Measurements from ENCODE around the gene ZNF213.

Gene ZNF213

GRCh38 chr16:3118204-3118790 is 16.5 kb upstream of the ZNF213 start:
- no peak for TF ChIP-seq CTCF (IDR thresholded peaks at IDR 0.05; ENCODE audit: borderline replicate concordance, insufficient read depth, low read depth, low read length)
- no peak overlapping the region for H3K4me3 ChIP-seq (ENCODE audit: low read depth, low read length)

GRCh38 chr16:3118846-3119245 is 16.0 kb upstream of the ZNF213 start:
- no peak for TF ChIP-seq CTCF (IDR thresholded peaks at IDR 0.05; ENCODE audit: borderline replicate concordance, insufficient read depth, low read depth, low read length)
- H3K4me3 ChIP-seq (ENCODE audit: low read depth, low read length): no peak overlapping the region

- TF ChIP-seq CTCF (IDR thresholded peaks at IDR 0.05; ENCODE audit: borderline replicate concordance, insufficient read depth, low read depth, low read length): no peak
- no peak overlapping the region for H3K4me3 ChIP-seq (ENCODE audit: low read depth, low read length)
These were observed 15.5 kb upstream of the ZNF213 start for GRCh38 chr16:3119286-3119685.

- no peak for TF ChIP-seq CTCF (IDR thresholded peaks at IDR 0.05; ENCODE audit: borderline replicate concordance, insufficient read depth, low read depth, low read length)
- no peak overlapping the region for H3K4me3 ChIP-seq (ENCODE audit: low read depth, low read length)
These were observed 15.0 kb upstream of the ZNF213 start for GRCh38 chr16:3119701-3120408.

- TF ChIP-seq CTCF (IDR thresholded peaks at IDR 0.05; ENCODE audit: borderline replicate concordance, insufficient read depth, low read depth, low read length): no peak
- no peak overlapping the region for H3K4me3 ChIP-seq (ENCODE audit: low read depth, low read length)
These were observed 14.4 kb upstream of the ZNF213 start for GRCh38 chr16:3120435-3120834.

GRCh38 chr16:3121851-3122467 is 12.9 kb upstream of the ZNF213 start:
- TF ChIP-seq CTCF (IDR thresholded peaks at IDR 0.05; ENCODE audit: borderline replicate concordance, insufficient read depth, low read depth, low read length): no peak
- no peak overlapping the region for H3K4me3 ChIP-seq (ENCODE audit: low read depth, low read length)

Measured in GM12875 (cell line).